Measurements from ENCODE around the gene CDK18.

CDK18 gene

DNA sequence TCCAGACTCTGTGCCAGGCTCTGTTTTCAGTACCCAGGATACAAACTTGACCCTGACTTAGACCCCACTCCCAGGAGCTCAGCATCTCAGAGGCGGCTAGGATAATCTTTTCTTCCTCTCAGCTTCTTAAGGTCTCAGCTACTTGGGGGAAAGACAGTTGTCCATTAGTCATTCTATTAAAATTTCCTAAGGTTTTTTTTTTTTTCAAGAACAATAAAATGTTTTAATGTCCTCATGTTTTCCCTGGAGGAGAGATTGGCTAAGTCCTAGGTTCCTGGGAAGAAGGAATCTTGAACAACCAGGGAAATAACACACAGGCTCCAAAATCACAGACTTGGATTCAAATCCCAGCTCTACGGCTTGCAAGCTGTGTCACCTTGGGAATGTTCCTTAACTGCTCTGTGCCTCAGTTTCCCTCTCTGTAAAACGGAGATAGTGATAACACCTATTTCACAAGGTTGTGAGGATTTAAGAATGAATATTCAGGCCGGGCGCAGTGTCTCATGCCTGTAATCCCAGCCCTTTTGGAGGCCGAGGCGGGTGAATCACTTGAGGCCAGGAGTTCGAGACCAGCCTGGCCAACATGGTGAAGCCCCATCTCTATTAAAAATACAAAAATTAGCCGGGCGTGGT lies 33.0 kb downstream of the CDK18 start:
- no peak for DNase-seq
- Mint-ChIP-seq H3K4me1 (peaks cover 24% of the 10 kb centered on the region), H3K4me3 (no peak overlapping the region), H3K27me3 (ENCODE audit: low read depth, poor library complexity) (peaks cover 56% of the 10 kb centered on the region), H3K27ac (no peak overlapping the region), H3K36me3 (ENCODE audit: low read depth) (peaks cover 5% of the 10 kb centered on the region), H3K9me3 (peaks cover 15% of the 10 kb centered on the region)
- TF ChIP-seq, protein P1, sequence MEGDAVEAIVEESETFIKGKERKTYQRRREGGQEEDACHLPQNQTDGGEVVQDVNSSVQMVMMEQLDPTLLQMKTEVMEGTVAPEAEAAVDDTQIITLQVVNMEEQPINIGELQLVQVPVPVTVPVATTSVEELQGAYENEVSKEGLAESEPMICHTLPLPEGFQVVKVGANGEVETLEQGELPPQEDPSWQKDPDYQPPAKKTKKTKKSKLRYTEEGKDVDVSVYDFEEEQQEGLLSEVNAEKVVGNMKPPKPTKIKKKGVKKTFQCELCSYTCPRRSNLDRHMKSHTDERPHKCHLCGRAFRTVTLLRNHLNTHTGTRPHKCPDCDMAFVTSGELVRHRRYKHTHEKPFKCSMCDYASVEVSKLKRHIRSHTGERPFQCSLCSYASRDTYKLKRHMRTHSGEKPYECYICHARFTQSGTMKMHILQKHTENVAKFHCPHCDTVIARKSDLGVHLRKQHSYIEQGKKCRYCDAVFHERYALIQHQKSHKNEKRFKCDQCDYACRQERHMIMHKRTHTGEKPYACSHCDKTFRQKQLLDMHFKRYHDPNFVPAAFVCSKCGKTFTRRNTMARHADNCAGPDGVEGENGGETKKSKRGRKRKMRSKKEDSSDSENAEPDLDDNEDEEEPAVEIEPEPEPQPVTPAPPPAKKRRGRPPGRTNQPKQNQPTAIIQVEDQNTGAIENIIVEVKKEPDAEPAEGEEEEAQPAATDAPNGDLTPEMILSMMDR (IDR thresholded peaks at IDR 0.05) = no peak

DNA sequence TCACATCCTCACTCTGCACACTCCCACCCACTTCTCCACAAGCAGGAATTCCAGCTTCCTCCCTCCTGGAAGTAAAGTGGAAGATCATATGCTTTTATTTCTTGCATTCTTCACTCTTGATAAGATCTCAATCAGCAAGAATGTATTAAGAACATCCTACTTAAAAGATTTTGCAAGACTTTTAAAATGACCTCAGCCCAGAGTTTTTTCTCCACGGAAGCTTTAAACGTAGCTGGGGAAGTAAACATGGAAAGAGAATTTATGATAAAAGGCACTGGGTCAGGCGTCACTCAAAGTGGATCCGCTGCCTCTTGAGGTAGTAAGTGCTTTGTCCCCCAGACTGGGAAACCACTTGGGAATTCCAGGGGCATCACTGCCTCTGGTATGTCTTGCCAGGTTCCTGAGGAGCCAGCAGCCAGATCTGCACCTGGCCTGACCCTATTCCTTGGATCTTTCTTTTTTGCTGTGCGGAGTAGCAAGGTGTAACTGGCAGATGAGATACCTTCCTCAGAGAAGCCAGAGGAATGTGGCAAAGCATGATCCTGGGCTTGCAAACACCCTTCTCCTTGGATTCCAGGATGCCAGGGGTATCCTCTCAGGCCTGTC lies 33.9 kb downstream of the CDK18 start:
- H3K36me3 Mint-ChIP-seq (ENCODE audit: low read depth) = peaks cover 5% of the 10 kb centered on the region
- no peak overlapping the region for H3K27ac Mint-ChIP-seq
- H3K4me1 Mint-ChIP-seq = peaks cover 18% of the 10 kb centered on the region
- peaks cover 15% of the 10 kb centered on the region for H3K9me3 Mint-ChIP-seq
- no peak overlapping the region for H3K4me3 Mint-ChIP-seq
- TF ChIP-seq, protein P1 (IDR thresholded peaks at IDR 0.05) = no peak
- no peak for DNase-seq
- peaks cover 62% of the 10 kb centered on the region for H3K27me3 Mint-ChIP-seq (ENCODE audit: low read depth, poor library complexity)

DNA sequence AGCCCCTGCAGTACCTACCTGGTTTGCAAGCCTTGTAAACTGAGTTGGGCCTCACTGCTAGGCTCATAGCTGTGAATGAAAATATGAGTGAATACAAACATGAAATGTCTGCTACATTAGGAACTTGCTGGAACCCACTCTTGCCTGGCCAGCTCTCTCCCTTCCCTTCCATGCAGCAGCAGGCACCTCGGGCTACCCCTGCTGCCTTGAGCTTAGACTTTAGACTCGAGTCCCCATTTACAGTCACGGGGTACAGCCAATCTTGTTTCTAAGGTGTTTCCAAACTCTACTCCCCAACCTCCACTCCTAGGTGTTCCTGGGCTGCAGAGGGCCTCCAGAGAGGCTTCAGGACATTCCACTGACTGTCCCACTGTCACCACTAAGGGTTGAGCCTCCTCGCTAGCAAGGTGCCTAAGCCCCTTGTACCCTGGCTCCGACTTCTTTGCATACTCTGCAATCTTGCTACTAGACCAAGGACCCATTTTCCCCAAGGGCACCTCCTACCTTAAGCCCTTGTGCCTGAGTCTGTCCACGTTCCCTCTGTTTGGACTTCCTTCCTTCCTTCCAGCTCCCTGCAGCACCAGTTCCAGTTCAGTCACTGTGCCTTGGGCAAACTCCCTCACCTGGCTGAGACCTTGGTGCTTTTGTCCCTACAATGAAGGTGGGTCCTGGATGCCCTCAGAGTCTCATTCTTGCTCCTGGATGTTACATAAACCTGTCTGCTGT lies 36.9 kb downstream of the CDK18 start:
- no peak overlapping the region for H3K4me3 Mint-ChIP-seq
- peaks cover 62% of the 10 kb centered on the region for H3K27me3 Mint-ChIP-seq (ENCODE audit: low read depth, poor library complexity)
- TF ChIP-seq, protein P1 (IDR thresholded peaks at IDR 0.05) = no peak
- H3K27ac Mint-ChIP-seq = no peak overlapping the region
- H3K4me1 Mint-ChIP-seq = peaks cover 14% of the 10 kb centered on the region
- peaks cover 5% of the 10 kb centered on the region for H3K36me3 Mint-ChIP-seq (ENCODE audit: low read depth)
- no peak for DNase-seq
- H3K9me3 Mint-ChIP-seq = peaks cover 21% of the 10 kb centered on the region

DNA sequence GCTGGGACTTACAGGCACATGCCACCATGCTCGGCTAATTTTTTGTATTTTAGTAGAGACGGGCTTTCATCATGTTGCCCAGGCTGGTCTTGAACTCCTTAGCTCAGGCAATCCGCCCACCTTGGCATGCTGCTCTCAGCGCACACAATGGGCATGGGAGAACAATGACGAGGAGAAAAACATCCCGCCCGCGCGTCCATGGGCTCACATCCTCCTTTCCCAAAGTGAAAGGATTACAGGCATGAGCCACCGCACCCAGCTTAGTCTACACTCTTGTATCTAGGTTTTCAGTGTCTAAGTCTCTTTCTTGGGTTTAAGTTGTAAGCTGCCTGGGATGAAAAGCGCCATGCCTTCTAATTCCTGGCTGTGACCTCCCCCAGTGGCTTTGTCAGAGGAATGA lies 37.9 kb downstream of the CDK18 start:
- H3K4me1 Mint-ChIP-seq = peaks cover 14% of the 10 kb centered on the region
- no peak overlapping the region for H3K4me3 Mint-ChIP-seq
- H3K27me3 Mint-ChIP-seq (ENCODE audit: low read depth, poor library complexity) = peaks cover 60% of the 10 kb centered on the region
- H3K9me3 Mint-ChIP-seq = peaks cover 21% of the 10 kb centered on the region
- H3K36me3 Mint-ChIP-seq (ENCODE audit: low read depth) = peaks cover 5% of the 10 kb centered on the region
- no peak overlapping the region for H3K27ac Mint-ChIP-seq
- TF ChIP-seq, protein P1 (IDR thresholded peaks at IDR 0.05) = no peak
- DNase-seq = no peak

DNA sequence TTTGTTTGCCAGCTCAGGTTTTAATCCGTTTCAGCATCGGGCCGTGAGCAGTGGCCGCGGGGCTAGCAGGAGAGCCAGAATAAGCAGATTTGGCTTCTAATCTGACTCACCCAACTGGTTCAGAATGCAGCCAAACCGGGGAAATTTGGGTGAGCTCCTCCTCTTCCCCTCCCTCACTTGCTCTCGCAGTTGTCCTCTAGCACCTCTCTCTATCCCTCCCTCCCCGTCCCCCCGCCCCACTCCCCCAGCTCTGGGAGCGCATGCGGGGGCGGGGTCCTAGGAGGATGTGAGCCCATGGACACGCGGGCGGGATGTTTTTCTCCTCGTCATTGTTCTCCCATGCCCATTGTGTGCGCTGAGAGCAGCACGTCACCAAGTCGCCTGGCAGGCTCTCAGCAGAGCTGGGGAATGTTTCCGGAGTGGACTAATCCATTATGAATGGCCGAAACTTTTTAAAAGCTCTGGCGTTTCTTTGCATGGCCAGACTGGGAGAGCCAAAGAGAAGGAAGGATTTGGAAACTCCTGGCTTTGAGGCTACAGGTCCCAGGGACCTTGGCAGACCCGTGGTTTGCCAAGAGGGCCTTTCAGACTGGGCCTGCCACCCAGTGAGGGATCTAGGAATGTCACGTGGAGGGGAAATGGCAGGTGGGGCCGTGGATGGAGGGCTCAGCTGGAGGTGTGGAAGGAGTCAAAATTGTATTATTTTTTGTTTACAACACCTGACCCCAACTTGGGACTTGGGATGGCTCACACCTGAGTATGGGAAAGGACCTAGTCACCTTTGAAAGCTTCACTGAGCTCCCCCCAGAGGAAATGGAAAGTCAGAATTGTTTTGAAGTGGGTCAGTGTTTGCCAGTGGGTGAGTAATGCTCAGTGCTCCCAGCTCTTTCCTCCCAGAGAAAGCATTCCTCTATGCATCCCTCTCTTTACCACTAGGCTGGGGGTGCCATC lies 39.2 kb downstream of the CDK18 start:
- peaks cover 57% of the 10 kb centered on the region for H3K27me3 Mint-ChIP-seq (ENCODE audit: low read depth, poor library complexity)
- peaks cover 22% of the 10 kb centered on the region for H3K4me1 Mint-ChIP-seq
- H3K36me3 Mint-ChIP-seq (ENCODE audit: low read depth) = peaks cover 5% of the 10 kb centered on the region
- peak overlapping the region; percentile 78 for H3K4me3 Mint-ChIP-seq
- DNase-seq = peak; percentile 66
- peaks cover 21% of the 10 kb centered on the region for H3K9me3 Mint-ChIP-seq
- TF ChIP-seq, protein P1 (IDR thresholded peaks at IDR 0.05) = no peak
- H3K27ac Mint-ChIP-seq = peak overlapping the region; percentile 57
